Activated naive CD8-positive, alpha-beta T cell (primary cell): ENCODE data around the gene LSAMP.

Source experiments
- H3K27ac Mint-ChIP-seq: one replicate; pipeline ENCODE4 v1.8.0; 2021; ENCODE audit warnings: mixed read lengths
- H3K27me3 Mint-ChIP-seq: one replicate; pipeline ENCODE4 v1.8.0; 2021; ENCODE audit warnings: mixed read lengths
- H3K36me3 Mint-ChIP-seq: one replicate; pipeline ENCODE4 v1.8.0; 2021; ENCODE audit warnings: mixed read lengths
- H3K4me1 Mint-ChIP-seq: one replicate; pipeline ENCODE4 v1.8.0; 2021; ENCODE audit warnings: low read depth, mixed read lengths
- H3K4me3 Mint-ChIP-seq: one replicate; pipeline ENCODE4 v1.8.0; 2021; ENCODE audit warnings: mild to moderate bottlenecking, mixed read lengths
- H3K9me3 Mint-ChIP-seq: one replicate; pipeline ENCODE4 v1.8.0; 2021; ENCODE audit warnings: low read depth, mixed read lengths

LSAMP gene

GRCh38 chr3:116179091-116179490 is 266.2 kb downstream of the LSAMP start:
- H3K27ac Mint-ChIP-seq = no peak overlapping the region
- no peaks in the 10 kb centered on the region for H3K4me1 Mint-ChIP-seq
- no peaks in the 10 kb centered on the region for H3K27me3 Mint-ChIP-seq
- H3K36me3 Mint-ChIP-seq = no peaks in the 10 kb centered on the region
- H3K9me3 Mint-ChIP-seq = peaks cover 4% of the 10 kb centered on the region
- no peak overlapping the region for H3K4me3 Mint-ChIP-seq

GRCh38 chr3:116176974-116177555 is 268.2 kb downstream of the LSAMP start:
- no peaks in the 10 kb centered on the region for H3K36me3 Mint-ChIP-seq
- no peaks in the 10 kb centered on the region for H3K4me1 Mint-ChIP-seq
- no peaks in the 10 kb centered on the region for H3K9me3 Mint-ChIP-seq
- H3K27ac Mint-ChIP-seq = no peak overlapping the region
- H3K4me3 Mint-ChIP-seq = no peak overlapping the region
- no peaks in the 10 kb centered on the region for H3K27me3 Mint-ChIP-seq

- no peaks in the 10 kb centered on the region for H3K27me3 Mint-ChIP-seq
- no peak overlapping the region for H3K4me3 Mint-ChIP-seq
- no peaks in the 10 kb centered on the region for H3K36me3 Mint-ChIP-seq
- H3K9me3 Mint-ChIP-seq = no peaks in the 10 kb centered on the region
- no peaks in the 10 kb centered on the region for H3K4me1 Mint-ChIP-seq
- no peak overlapping the region for H3K27ac Mint-ChIP-seq
These were observed 279.2 kb downstream of the LSAMP start for GRCh38 chr3:116166121-116166520.

DNA sequence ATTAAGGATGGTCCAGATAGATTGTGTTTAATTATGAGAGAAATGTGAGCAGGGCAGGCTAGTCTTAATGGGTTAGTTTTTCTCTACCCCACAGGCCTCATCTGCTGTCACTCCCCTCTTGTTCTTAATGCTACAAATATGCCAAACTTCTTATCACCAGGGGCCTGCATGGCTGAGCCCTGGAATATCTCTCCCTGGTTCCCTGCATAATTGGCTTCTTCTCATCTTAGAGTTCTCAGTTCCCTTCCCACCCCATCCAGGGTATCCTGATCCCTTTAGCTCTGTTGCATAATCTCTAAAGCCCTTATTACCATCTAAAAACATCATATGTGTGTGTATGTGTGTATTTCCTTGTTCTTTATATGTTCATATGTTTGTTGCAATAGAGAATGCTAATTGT is 279.6 kb downstream of the LSAMP start:
- H3K27ac Mint-ChIP-seq = no peak overlapping the region
- no peak overlapping the region for H3K4me3 Mint-ChIP-seq
- H3K36me3 Mint-ChIP-seq = no peaks in the 10 kb centered on the region
- H3K27me3 Mint-ChIP-seq = no peaks in the 10 kb centered on the region
- no peaks in the 10 kb centered on the region for H3K4me1 Mint-ChIP-seq
- no peaks in the 10 kb centered on the region for H3K9me3 Mint-ChIP-seq

GRCh38 chr3:116165135-116165534 is 280.2 kb downstream of the LSAMP start:
- Mint-ChIP-seq H3K4me1 (no peaks in the 10 kb centered on the region), H3K4me3 (no peak overlapping the region), H3K9me3 (no peaks in the 10 kb centered on the region), H3K36me3 (no peaks in the 10 kb centered on the region), H3K27ac (no peak overlapping the region), H3K27me3 (no peaks in the 10 kb centered on the region)

DNA sequence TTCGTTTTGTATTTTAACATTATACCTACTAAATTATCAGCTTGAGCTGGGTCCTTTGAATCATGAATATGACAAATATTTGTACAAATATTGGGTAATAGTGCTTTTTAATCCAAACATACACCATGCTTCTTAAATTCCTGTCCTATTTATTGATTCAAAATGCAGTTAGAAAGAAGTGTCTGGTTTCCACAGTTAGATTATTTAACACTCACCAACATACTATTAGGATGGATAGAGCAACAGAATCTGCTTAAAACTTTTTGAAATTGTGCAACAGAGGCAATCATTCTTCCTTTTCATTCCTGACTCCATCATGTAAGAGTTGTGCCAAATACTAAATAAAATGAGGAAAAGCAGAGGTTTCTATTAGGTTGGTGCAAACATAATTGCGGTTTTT is 281.2 kb downstream of the LSAMP start:
- Mint-ChIP-seq H3K4me3 (no peak overlapping the region), H3K27me3 (no peaks in the 10 kb centered on the region)

DNA sequence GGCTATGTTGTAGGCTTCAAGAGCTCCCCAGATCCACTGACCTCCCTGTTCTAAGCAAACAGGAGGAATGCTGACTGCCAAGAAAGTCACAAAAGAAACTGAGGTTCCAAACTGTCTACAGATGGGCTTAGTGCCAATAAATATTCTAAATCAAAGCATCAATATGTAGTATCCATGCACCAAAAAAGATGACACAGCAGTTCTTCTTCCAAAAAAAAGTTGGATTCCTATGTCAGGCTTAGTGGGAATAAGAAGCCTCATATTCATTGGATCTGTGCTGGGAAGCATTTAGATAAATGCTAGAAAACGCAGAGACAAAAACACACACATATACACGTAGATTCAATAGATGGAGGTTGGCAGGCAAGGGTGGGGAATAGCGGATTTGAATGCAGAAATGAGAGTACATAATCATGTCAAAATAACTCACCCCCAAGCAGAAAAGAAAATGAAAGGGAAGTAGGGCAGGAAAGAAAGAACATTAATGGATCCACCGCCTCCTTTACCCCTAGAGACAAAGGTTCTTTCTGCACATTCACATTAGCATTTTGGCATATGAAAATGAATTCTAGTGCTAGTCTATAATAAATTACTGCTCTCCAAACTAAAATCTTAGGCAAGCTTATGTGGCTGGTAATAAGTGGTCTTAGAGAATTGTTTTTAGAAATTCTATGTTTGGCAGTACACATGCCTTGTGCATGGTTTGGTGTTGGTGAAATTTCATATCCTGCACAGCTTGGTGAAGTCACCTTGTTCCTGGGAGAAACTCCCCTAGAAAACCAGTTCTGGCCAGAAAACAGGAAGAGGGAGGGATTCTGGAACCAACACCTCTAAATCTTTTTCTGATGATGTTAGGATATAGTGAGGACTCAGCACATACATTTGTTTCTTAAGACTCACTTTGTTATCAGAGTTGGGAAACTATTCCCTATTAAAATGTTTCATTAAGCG is 283.4 kb downstream of the LSAMP start:
- no peaks in the 10 kb centered on the region for H3K4me1 Mint-ChIP-seq
- H3K27ac Mint-ChIP-seq = no peak overlapping the region
- no peak overlapping the region for H3K4me3 Mint-ChIP-seq
- H3K36me3 Mint-ChIP-seq = no peaks in the 10 kb centered on the region
- no peaks in the 10 kb centered on the region for H3K27me3 Mint-ChIP-seq
- H3K9me3 Mint-ChIP-seq = peaks cover 7% of the 10 kb centered on the region

More for the DNA sequence above, 281.2 kb downstream of the LSAMP start:
- no peaks in the 10 kb centered on the region for H3K36me3 Mint-ChIP-seq
- no peaks in the 10 kb centered on the region for H3K4me1 Mint-ChIP-seq
- H3K27ac Mint-ChIP-seq = no peak overlapping the region
- peaks cover 7% of the 10 kb centered on the region for H3K9me3 Mint-ChIP-seq

- Mint-ChIP-seq H3K27me3 (no peaks in the 10 kb centered on the region), H3K27ac (no peak overlapping the region), H3K4me3 (no peak overlapping the region), H3K36me3 (no peaks in the 10 kb centered on the region), H3K4me1 (no peaks in the 10 kb centered on the region), H3K9me3 (peaks cover 7% of the 10 kb centered on the region)
These were observed 284.7 kb downstream of the LSAMP start for GRCh38 chr3:116160594-116160993.

GRCh38 chr3:116155841-116156240 is 289.4 kb downstream of the LSAMP start:
- Mint-ChIP-seq H3K36me3 (no peaks in the 10 kb centered on the region), H3K4me3 (no peak overlapping the region), H3K9me3 (peaks cover 7% of the 10 kb centered on the region), H3K4me1 (no peaks in the 10 kb centered on the region), H3K27ac (no peak overlapping the region), H3K27me3 (no peaks in the 10 kb centered on the region)

DNA sequence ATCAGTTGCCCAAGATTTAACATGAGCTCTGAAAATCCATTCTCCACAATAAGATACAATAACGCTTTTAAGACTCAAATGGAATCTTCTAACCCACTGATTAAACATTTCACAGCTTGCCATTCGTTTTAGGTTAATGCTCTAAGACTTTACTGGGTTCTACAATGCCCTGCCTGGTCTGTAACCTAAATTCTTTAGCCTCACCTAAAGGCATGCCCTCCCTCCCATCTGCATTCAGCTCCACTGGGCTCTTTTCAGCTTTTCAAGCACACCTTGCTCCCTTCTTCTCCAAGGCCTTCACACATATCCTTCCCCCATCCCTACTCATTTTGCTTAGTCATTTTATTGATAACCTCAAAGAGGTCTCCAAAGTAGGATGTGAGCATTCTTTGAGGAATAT is 290.9 kb downstream of the LSAMP start:
- no peak overlapping the region for H3K4me3 Mint-ChIP-seq
- no peaks in the 10 kb centered on the region for H3K4me1 Mint-ChIP-seq
- H3K27me3 Mint-ChIP-seq = no peaks in the 10 kb centered on the region
- H3K27ac Mint-ChIP-seq = no peak overlapping the region
- H3K36me3 Mint-ChIP-seq = no peaks in the 10 kb centered on the region
- peaks cover 7% of the 10 kb centered on the region for H3K9me3 Mint-ChIP-seq

DNA sequence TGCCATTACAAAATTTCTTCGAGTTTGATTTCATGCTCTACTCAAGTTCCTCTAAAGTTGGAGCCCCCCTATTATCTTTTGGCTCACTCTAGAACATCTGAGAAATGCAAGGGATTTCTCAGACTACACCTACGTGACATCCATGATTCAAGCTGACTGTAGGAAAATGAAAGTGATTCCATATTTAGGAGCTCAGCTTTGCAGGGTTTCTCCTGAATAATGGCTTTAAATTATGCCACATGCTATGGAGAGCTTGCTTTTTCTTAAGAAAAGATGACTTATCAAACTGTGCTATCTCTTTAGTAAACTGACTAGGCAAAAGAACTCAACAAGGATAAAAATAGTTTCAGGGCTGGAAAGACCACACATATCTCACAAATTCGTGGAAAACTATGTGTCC is 292.1 kb downstream of the LSAMP start:
- no peak overlapping the region for H3K27ac Mint-ChIP-seq
- H3K27me3 Mint-ChIP-seq = no peaks in the 10 kb centered on the region

DNA sequence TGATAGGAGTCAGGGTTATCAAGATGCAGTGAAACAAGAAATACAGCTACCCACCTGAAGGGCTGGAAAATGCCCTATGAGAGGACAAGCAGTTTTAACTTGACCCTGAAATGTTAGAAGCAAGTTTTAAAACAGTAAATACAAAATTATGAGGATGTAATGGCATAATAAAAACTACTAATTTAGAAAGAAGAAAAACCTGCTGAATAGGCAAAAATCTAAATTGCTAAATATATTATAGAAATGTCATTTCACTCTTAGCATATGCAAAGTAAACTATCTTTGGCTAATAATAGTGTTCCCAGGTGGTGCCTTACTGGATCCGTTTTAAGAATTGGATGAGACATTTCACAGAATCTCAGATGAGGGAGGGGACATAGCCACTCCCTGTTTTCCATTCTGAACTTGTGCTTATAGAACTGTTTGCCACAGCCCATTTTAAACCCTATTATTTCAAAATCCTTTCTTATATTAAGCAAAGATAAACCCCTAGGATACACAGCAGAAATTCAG is 294.6 kb downstream of the LSAMP start:
- H3K27me3 Mint-ChIP-seq = no peaks in the 10 kb centered on the region

More for the DNA sequence above, 292.1 kb downstream of the LSAMP start:
- Mint-ChIP-seq H3K4me3 (no peak overlapping the region), H3K36me3 (no peaks in the 10 kb centered on the region), H3K9me3 (peaks cover 6% of the 10 kb centered on the region), H3K4me1 (no peaks in the 10 kb centered on the region)

GRCh38 chr3:116148881-116149851 is 296.1 kb downstream of the LSAMP start:
- H3K4me3 Mint-ChIP-seq = no peak overlapping the region
- peaks cover 18% of the 10 kb centered on the region for H3K9me3 Mint-ChIP-seq
- H3K36me3 Mint-ChIP-seq = no peaks in the 10 kb centered on the region
- H3K27me3 Mint-ChIP-seq = no peaks in the 10 kb centered on the region
- H3K4me1 Mint-ChIP-seq = no peaks in the 10 kb centered on the region
- H3K27ac Mint-ChIP-seq = no peak overlapping the region

More for the DNA sequence above, 294.6 kb downstream of the LSAMP start:
- H3K4me3 Mint-ChIP-seq = no peak overlapping the region
- H3K27ac Mint-ChIP-seq = no peak overlapping the region
- H3K36me3 Mint-ChIP-seq = no peaks in the 10 kb centered on the region
- H3K9me3 Mint-ChIP-seq = peaks cover 13% of the 10 kb centered on the region
- no peaks in the 10 kb centered on the region for H3K4me1 Mint-ChIP-seq

- H3K36me3 Mint-ChIP-seq = no peaks in the 10 kb centered on the region
- no peak overlapping the region for H3K27ac Mint-ChIP-seq
- H3K27me3 Mint-ChIP-seq = no peaks in the 10 kb centered on the region
- H3K9me3 Mint-ChIP-seq = peaks cover 18% of the 10 kb centered on the region
- H3K4me3 Mint-ChIP-seq = no peak overlapping the region
- no peaks in the 10 kb centered on the region for H3K4me1 Mint-ChIP-seq
These were observed 299.7 kb downstream of the LSAMP start for GRCh38 chr3:116145613-116146012.
